Stimulated activated naive CD4-positive, alpha-beta T cell (primary cell): ENCODE results near the gene CACNA1B.

Experiments
- DNase-seq, 6 experiments: peaks; one replicate each; lab custom pipeline; 2025; lab: John Stamatoyannopoulos, UW

The CACNA1B gene

DNA sequence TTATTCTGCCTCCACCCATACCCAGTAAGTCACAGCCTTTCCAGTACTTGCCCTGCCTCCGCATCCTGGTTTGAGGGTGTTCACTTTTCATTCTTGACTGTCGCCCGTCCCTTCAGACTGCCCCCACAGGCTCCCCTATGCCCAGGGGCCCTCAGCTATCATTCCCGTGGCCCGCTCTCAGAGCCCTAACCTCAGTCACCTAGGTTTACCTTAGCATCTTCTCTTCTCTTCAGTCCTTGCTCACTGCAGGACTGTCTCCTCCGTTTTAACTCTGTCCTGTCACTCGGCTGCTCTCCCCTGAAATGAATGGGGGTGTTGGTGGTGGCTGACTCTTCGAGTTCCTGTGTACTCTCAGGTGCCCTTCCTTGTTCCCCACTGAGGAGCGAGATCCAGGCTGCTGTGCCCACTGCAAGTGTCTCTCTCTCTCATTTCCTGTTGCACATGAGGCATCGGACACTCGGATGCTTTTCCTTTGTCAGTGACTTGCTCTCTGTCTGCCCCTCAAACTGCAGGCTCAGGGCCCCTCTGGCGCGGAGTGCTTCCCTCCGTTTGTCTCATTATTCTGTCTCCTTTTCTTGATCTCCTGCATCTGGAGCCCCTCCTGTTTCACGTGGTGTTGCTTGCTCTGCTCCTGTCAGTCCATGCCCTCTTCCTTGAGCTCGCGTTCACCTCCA, 89.8 kb downstream of the CACNA1B start:
- DNase-seq, result no peak

DNA sequence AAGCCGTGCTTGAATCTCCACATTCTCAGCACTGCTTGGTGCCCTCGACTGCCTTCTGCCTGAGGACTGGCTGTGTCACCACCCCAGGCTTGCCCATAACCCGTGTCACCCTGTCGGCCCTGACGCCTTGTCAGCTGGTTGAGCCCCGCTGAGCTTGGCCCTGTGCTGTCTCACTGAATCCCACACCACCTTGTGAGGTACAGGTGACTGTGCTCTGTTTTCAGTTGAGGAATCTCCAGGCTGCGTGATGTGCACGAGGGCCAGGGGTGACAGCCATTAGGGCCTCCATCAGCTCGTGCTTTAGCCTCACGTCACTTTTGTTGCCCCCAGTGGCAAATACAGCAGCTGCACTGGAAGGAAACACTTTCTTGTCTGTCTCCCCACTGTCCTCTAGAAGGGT, 90.7 kb downstream of the CACNA1B start:
- no peak for DNase-seq

DNA sequence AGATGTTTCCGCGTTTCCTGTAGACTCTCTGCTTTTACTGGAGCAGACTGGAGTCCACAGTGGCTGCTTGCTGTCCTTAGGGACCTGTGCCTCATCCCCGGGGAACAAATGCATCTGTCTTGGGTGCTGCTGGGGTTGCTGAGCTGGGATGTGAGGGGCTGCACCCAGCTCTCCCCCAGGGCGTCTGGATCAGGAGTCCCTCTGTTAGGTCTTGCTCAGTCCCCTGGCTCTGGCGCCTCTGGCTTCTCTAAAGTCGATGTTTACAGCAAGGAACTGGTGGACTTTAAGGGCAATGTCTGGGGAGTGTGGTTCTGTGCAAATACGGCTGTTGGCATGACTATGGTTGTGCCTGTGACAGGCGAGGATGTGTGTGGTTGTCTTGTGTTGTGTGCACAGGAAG, 91.4 kb downstream of the CACNA1B start:
- no peak for DNase-seq

DNA sequence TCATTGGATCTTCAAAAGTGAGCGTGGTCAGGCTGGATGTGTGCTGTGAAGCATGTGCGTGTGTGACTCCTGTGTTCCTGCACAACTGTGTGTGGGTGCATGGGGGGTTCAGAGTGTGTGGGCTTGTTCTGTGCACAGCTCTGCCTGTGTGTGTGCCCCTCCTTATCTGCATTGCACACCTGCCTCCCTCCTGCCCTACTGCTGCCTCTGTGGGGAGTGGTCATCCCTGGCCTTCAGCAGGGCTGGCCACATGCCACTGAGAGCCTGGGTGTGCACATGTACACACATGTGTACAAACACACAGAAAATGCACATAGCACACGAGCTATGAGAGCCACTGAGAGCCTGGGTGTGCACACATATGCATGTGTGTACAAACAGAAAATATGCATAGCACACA, 92.1 kb downstream of the CACNA1B start:
- no peak for DNase-seq

DNA sequence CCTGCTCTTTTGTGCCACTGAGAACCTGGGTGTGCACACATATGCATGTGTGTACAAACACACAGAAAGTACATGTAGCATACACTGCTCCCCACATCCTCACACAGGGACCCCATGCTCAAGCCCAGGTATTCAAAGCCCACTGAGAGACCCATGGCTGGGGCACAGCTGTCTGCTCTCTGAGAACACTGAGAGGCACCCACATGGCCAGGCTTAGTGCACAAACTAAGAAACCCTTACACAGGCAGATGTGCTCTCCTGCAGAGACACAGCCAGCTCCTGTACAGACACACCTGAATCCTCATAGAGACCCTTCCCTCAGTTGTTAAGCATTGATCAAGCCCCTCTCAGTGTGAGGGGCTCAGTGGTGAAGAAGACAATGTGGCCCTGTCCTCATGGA, 92.5 kb downstream of the CACNA1B start:
- DNase-seq, result no peak

DNA sequence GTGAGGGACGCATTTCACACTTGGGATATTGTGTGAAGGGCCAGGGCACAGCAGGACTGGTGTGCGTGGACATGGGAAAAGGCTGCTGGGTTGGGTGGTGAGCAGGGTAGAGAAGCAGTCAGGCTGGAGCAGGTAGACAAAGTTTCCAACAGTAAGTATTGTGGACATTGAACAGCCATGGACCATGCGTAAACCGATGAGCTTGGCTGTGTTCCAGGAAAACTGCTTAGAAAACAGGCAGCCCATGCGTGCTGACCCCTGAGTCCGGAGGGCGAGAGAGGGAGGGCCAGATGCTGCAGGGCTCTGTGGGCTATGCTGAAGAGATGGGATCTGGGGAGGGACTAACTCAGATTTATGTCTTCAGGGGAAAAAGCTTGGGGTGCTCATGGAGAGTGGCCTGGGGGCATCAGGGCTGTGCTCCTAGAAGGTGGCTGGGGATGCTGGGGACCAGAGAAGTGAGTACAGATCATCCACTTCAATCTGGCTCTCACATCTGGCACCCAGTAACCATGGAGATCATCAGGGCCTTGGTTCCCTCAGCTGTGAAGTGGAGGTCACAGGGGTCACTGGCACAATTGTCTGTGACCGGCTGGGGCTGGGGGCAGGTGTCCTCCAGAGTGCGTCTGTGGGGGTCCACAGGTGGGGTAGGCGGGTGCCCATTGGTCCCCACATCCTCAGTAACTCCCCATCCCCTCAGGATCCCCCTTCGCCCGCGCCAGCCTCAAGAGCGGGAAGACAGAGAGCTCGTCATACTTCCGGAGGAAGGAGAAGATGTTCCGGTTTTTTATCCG, 93.3 kb downstream of the CACNA1B start:
- no peak for DNase-seq

DNA sequence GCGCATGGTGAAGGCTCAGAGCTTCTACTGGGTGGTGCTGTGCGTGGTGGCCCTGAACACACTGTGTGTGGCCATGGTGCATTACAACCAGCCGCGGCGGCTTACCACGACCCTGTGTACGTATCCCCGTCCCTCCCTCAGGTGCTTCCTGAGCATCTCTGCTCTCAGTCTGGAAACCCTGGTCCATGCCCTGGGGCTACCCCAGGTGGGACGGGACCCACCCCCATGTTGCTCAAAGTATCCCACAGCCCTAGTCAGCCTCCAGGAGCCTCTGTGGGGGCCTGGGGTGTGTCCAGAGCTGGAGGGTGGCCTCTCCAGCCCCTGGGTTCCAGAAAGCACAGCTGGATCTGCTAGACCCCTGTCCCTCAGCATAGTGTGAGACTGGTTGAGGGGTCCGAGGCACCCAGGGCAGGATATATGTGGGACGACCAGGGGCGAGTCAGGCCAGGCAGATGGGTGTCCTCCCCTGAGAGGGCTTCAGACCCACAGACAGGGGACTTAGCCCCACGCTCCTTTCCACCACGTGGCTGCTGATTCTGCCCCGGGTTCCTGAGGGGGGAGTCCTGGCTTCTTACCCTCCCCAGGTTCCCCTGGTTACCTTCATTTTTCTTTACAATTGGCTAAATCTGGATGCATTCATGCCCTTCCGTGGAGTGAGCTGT, 94.0 kb downstream of the CACNA1B start:
- DNase-seq, result no peak

DNA sequence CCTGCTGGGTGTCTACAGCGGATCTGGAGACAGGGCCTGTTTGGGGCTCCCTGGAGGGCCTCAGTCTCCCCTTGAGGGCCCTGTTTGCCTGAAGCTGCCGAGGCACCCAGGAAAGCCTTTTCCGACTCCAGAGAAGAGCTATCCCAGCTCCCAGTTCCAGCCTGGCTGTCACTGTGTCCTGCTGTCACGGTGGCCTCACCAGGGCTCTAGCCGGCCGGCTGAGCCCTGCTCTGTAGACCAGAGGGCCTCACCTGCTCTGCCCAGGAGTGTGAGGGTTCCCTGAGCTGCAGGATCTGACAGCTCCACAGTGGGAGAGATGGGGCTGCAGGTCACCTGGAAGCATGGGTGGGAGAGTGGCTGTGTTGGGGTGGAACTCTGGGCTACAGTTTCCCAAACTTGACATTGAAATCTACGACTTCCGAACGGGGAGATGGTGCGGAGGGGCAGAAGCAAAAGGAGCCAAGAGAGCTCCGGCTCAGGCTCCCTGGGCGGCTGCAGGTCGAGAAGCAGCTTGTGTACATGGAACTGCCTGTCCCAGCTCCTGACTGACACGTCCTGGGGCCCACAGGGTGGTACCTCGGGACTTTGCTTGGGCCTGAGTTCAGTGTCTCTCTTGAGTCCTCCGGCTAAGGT, 94.9 kb downstream of the CACNA1B start:
- no peak for DNase-seq

DNA sequence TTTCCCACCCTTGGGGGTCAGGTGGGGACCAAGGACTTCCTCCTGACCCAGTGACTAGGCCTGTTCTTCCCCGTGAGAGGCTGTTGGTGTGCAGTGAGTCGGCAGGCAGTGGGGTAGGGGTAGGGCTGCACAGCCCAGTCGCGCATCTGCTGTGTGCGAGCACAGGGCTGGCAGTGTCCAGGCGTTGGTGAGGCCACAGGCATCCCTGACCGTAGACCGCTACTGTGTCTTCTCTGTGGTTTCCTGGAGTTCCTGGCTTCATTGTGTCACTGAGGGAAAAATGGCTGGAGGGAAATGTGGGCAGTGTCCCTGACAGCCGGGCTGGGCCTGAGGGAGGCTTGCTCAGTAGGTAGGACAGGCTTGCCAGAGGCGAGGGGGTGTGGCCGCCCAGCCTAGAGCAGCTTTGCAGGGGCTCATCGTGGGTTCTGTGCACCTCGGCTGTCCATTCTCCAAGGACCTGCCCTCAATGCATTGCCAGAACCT, 95.4 kb downstream of the CACNA1B start:
- DNase-seq, result no peak

DNA sequence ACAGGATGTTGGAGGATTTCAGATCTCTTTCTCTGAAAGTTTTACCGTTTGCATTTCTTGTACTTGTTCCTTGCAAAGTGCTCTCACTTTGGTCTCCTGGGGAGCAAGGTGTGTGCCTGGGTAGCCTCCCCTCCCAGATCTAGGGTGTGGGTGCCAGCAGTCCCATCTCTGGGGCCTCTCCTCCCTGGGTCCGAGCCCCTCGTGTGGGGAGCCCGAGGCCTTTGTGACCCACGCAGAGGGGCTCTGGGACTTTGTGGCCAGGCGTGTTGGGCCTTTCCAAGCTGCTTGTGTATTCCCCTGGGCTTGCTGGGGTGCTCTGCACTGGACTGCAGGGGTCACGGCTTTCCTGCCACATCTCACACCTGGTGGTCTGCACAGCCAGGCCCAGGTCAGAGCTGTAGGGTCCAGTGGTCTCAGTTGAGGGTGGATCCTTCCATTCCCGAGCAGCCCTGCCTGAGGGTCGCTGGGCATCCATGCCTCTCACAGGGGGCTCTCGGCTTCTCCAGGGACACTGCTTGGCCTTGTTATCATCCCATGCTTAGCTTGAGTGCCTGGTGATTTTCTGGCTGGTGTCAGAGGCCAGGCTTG, 96.3 kb downstream of the CACNA1B start:
- no peak for DNase-seq

DNA sequence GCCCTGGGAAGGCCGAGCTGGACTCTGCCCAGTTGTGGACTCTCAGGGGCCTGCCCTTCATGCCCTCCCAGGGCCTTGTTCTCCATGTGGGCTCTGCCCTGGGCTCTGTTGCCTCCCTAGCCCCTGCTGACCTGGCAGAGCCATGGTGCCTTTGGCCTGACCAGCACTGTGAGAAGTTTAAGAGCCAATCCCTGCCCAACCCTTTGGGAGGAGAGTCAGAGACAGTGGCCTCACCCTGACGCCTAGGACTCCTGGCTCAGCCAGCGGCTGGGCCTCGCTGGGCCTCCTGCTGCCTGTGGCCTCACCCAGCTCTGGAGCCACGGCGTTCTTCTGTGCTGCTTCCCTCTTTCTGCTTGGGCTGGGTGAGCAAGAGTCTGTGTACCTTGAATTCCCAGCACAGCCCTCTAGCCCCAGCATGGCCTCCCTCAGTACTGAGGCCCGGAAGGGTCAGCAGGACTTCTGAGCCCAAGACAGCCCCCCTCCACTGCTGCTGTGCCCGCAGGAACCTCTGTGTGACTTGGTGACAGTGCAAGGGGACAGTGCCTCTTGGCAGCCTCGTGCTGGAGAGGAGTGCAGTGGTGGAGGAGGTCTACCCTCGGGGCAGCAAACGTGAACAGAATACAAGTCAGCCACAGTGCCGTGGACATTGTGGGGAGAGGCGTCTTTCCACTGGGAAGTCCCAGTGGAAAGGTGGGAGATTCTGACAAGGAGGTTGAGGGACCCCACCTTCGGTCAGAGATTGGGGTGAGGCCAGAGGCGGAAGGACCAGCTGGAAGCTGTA, 97.4 kb downstream of the CACNA1B start:
- no peak for DNase-seq

DNA sequence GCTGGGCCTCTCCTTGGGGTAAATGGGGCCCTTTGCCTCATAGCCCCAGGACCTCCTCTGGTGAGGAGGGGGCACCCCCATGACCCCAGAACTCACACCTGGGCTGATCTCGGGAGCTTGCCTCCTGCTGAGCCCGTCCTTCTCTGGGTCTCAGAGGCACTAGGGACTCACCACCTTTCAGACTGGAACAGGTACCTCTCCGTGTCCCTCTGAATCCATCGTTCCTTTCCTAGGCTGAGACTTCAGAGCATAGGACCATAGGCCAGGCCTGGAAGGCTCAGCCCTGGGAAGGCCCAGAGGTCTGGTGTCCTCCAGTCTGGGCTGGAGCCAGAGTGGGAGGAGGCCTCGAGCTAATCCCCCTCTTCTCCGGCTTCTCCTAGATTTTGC, 97.9 kb downstream of the CACNA1B start:
- DNase-seq, result no peak

DNA sequence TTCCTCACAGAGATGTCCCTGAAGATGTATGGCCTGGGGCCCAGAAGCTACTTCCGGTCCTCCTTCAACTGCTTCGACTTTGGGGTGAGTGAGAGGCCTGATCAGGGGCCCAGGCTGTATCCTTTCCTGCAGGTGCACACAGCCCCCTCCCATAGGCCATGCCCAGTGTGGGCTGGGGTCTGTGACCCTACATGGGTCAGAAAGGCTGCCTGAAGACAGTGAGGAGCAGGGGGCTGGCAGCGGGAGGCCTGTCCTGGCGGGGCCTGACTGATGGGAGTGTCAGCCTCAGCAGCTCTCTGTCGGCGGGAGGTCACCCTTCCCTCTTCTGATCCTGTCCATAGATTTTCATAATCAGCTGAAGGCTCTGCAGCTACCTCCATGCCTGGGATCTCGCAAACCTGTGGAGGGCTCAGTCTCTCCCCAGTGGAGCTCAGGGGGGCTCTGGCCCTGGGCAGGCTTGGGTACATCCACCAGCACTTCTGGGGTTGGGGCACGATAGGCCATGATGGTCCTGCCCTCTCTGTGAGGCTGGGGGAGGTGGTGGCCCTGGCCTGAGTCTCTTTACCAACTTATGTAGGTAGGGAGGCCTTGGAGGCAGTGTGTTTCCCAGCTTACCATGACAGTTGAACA, 98.5 kb downstream of the CACNA1B start:
- DNase-seq, result no peak

DNA sequence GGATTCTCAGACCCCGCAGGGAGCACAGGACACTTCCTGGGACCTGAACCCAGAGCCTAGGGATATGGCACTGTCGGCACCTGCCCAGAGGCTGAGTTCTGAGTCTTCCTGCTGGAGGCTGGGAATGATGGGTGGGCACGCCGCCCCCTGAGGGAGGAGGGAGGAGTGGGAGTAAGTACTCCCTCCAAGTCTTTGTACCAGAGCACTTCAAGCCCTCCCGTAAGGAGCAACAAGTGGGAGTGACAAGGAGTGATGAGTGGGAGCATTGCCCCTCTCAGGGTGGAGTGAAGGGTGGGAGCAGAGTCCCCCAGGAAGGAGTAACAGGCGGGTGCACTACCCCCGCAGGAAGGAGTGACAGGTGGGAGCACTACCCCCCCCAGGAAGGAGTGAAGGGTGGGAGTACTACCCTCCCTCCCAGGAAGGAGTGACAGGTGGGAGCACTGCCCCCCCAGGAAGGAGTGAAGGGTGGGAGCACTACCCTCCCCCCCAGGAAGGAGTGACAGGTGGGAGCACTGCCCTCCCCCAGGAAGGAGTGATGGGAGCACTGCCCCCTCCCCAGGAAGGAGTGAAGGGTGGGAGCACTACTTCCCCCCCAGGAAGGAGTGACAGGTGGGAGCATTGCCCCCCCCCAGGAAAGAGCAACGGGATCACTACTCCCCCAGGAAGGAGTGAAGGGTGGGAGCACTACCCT, 100.1 kb downstream of the CACNA1B start:
- no peak for DNase-seq

DNA sequence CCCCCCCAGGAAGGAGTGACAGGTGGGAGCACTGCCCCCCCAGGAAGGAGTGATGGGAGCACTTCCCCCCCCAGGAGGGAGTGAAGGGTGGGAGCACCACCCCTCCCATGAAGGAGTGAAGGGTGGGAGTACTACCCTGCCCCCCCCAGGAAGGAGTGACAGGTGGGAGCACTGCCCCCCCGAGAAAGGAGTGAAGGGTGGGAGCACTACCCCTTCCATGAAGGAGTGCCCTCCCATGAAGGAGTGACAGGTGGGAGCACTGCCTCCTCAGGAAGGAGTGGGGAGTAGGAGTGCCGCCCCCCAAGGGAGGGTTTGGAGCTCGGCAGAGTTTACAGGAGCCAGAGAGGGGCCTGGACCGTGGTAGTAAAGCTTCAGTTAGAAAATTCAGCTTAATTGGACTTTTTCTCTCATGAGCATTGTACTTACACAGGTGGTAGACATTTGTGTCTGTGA, 100.7 kb downstream of the CACNA1B start:
- DNase-seq, result no peak

DNA sequence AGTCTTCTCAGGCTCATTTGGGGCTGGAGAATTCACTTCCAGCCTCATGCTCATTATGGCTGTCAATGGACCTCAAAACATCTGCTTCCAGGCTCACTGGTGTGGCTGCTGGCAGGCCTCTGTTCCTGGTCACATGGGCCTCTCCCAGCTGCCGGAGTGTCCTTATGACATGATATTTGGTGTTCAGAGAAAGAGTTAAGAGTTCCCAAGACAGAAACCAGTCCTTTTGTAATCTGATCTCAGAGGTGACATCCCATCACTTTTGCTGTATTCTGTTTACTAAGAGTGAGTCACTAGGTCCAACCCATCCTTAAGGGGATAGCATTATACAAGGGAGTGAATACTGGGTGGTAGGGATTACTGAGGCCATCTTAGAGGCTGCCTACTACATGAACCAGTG, 104.6 kb downstream of the CACNA1B start:
- no peak for DNase-seq

DNA sequence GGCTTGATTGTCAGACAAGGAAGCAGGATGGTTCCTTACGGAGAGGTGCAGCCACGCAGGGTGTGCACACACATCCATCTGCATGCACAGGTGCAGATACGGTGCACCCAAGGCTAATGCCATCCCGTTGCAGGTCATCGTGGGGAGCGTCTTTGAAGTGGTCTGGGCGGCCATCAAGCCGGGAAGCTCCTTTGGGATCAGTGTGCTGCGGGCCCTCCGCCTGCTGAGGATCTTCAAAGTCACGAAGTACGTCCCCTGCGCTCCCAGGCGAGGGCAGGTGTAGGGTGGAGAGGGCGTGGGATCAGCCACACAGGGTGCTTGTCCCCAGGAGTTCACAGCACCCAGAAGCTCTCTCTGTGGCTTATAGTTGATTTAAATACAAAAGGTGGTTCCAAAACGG, 106.4 kb downstream of the CACNA1B start:
- no peak for DNase-seq

DNA sequence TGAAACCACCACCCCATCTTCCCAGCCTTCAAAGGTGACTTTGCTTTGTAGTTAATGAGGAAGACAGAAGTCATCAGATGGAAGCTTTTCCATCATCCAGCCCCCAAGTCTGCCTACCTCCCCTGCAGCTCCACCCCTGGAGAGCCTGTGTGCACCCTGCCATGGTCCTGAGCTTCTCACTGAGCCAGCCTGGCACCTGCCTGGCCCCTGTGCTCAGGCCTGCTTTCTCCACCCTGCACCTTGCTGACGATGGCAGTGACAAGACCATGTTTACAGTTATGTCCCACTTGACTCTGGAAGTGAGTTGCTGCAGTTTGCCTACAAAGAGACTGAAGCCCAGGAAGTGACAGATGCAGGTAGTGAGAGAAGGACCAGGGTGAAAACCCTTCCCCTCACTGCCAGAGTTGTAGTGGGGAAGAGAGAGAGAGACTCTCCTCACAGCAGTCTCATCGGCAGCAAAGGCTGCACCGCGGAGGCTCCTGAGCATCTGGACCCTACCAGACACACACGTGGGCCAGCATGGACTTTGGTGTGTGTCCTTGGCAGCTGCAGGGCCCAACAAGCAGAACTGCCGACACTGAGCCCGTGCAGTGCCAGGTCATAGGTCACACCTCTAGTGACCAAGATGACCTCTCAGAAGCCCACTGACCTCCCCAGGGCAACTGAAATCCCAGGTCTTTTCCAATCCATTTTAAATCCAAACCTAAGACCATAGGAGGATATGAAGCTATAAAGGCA, 107.1 kb downstream of the CACNA1B start:
- DNase-seq, result no peak

DNA sequence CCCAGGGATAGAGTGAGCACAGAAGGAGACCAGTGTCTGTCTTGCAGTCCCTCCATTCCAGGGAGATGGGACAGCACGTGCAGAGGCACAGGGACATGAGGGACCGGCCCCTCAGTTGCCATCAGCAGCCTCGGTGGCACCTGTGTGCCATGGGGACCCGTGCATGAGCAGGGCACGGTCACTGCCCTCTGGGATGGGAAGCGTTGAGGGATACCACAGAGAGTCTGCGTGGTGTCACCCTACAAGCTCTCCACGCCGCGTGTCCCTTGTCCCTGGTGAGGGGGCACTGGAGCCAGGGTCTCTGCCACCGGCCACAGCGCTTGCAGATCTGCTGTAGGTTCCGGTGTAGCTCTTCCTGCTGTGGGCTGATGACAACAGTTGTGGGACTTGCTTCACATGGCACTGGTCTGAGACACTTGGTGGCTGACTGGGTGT, 108.1 kb downstream of the CACNA1B start:
- no peak for DNase-seq
